Measurements from ENCODE around the gene PCDH9.

The PCDH9 gene

GRCh38 chr13:66424422-66424821 lies 805.7 kb downstream of the PCDH9 start:
- Histone ChIP-seq H3K27ac (replicated peaks) (no peak overlapping the region), H3K27me3 (ENCODE audit: insufficient read depth, poor library complexity, severe bottlenecking) (no peaks in the 10 kb centered on the region), H3K4me3 (replicated peaks; ENCODE audit: insufficient read depth, low read length) (no peak overlapping the region)
- no peak for TF ChIP-seq POLR2AphosphoS5 (IDR thresholded peaks at IDR 0.05; ENCODE audit: low read depth)
- no peak for TF ChIP-seq REST (IDR thresholded peaks at IDR 0.05; ENCODE audit: insufficient replicate concordance, low read depth)
- TF ChIP-seq SPI1 (IDR thresholded peaks at IDR 0.05; ENCODE audit: borderline replicate concordance, low read depth), result no peak
- TF ChIP-seq CTCF (IDR thresholded peaks at IDR 0.05; ENCODE audit: insufficient read depth, low read length), result no peak
- TF ChIP-seq GABPA (IDR thresholded peaks at IDR 0.05; ENCODE audit: low read depth), result no peak
- DNase-seq (ENCODE audit: low read depth in 1 of 2, low spot score in 1 of 2), result no peak

GRCh38 chr13:66415444-66415843 lies 814.7 kb downstream of the PCDH9 start:
- no peak for DNase-seq (ENCODE audit: low read depth in 1 of 2, low spot score in 1 of 2)
- no peak overlapping the region for H3K4me3 ChIP-seq (replicated peaks; ENCODE audit: insufficient read depth, low read length)
- H3K27me3 ChIP-seq (ENCODE audit: insufficient read depth, poor library complexity, severe bottlenecking), result no peaks in the 10 kb centered on the region
- no peak for TF ChIP-seq CTCF (IDR thresholded peaks at IDR 0.05; ENCODE audit: insufficient read depth, low read length)
- TF ChIP-seq POLR2AphosphoS5 (IDR thresholded peaks at IDR 0.05; ENCODE audit: low read depth), result no peak
- no peak for TF ChIP-seq GABPA (IDR thresholded peaks at IDR 0.05; ENCODE audit: low read depth)
- no peak for TF ChIP-seq REST (IDR thresholded peaks at IDR 0.05; ENCODE audit: insufficient replicate concordance, low read depth)
- TF ChIP-seq SPI1 (IDR thresholded peaks at IDR 0.05; ENCODE audit: borderline replicate concordance, low read depth), result no peak
- H3K27ac ChIP-seq (replicated peaks), result no peak overlapping the region

- no peak overlapping the region for H3K4me3 ChIP-seq (replicated peaks; ENCODE audit: insufficient read depth, low read length)
- H3K27me3 ChIP-seq (ENCODE audit: insufficient read depth, poor library complexity, severe bottlenecking), result no peaks in the 10 kb centered on the region
- DNase-seq (ENCODE audit: low read depth in 1 of 2, low spot score in 1 of 2), result no peak
- no peak overlapping the region for H3K27ac ChIP-seq (replicated peaks)
- TF ChIP-seq GABPA (IDR thresholded peaks at IDR 0.05; ENCODE audit: low read depth), result no peak
- no peak for TF ChIP-seq SPI1 (IDR thresholded peaks at IDR 0.05; ENCODE audit: borderline replicate concordance, low read depth)
- no peak for TF ChIP-seq POLR2AphosphoS5 (IDR thresholded peaks at IDR 0.05; ENCODE audit: low read depth)
- TF ChIP-seq REST (IDR thresholded peaks at IDR 0.05; ENCODE audit: insufficient replicate concordance, low read depth), result no peak
- TF ChIP-seq CTCF (IDR thresholded peaks at IDR 0.05; ENCODE audit: insufficient read depth, low read length), result no peak
Observed at GRCh38 chr13:66414066-66414800, 815.9 kb downstream of the PCDH9 start.
